Bronchial epithelial cell (primary cell): Measurements from ENCODE around the gene FNIP2. TPM values are rescaled to one million over a fixed set of nuclear protein-coding genes. Genes with fewer than 3 reads are reported as not detected.

ENCODE experiments used
- DNase-seq: peaks from one replicate; pipeline ENCODE4 v3.0.0-alpha.2; 2010; ENCODE audit warnings: low read depth
- FAIRE-seq: peaks from 2 replicates; lab custom pipeline; 2011; peaks lifted over from hg19 to GRCh38; lab: Jason Lieb, UNC
- H3K27me3 ChIP-seq: 2 replicates; pipeline ENCODE4 v1.5.1; 2011; ENCODE audit warnings: low read length; ENCODE audit not compliant: control insufficient read depth, insufficient read depth
- H3K36me3 ChIP-seq: 2 replicates; pipeline ENCODE4 v1.5.1; 2011; ENCODE audit warnings: low read length; ENCODE audit not compliant: control insufficient read depth, insufficient read depth
- H3K4me3 ChIP-seq: 2 replicates; pipeline ENCODE4 v1.5.1; 2011; ENCODE audit warnings: mild to moderate bottlenecking, low read depth, low read length, control low read depth
- CTCF ChIP-seq: IDR thresholded peaks from 2 replicates; pipeline ENCODE4 v1.5.1; 2011; ENCODE audit warnings: mild to moderate bottlenecking, moderate library complexity, low read length, control low read depth, inconsistent platforms; ENCODE audit not compliant: insufficient read depth, severe bottlenecking
- total RNA-seq: library from RNA; depleted of rRNA; stranded (reverse); fragments of >200 nt; gene quantifications from 2 replicates; pipeline ENCODE4 v1.2.1, GENCODE V29; 2014

FNIP2 gene
- total RNA-seq, 1 donor from 2014 or later, result 16.6 TPM

- no peak for FAIRE-seq
- Histone ChIP-seq H3K27me3 (no peaks in the 10 kb centered on the region), H3K36me3 (no peaks in the 10 kb centered on the region), H3K4me3 (no peak overlapping the region)
- DNase-seq, result peak; percentile 64
- no peak for TF ChIP-seq CTCF
Observed at GRCh38 chr4:158775091-158775651, 6.3 kb downstream of the FNIP2 start.

GRCh38 chr4:158776106-158776505 lies 7.3 kb downstream of the FNIP2 start:
- FAIRE-seq (no peak), DNase-seq (no peak)
- no peak for TF ChIP-seq CTCF
- no peaks in the 10 kb centered on the region for H3K36me3 ChIP-seq
- no peaks in the 10 kb centered on the region for H3K27me3 ChIP-seq
- H3K4me3 ChIP-seq, result no peak overlapping the region

GRCh38 chr4:158777423-158778155 lies 8.8 kb downstream of the FNIP2 start:
- DNase-seq, result peak; percentile 44
- no peaks in the 10 kb centered on the region for H3K36me3 ChIP-seq
- H3K4me3 ChIP-seq, result no peak overlapping the region
- H3K27me3 ChIP-seq, result no peaks in the 10 kb centered on the region
- no peak for FAIRE-seq
- no peak for TF ChIP-seq CTCF

GRCh38 chr4:158778156-158778711 lies 9.4 kb downstream of the FNIP2 start:
- DNase-seq (no peak), FAIRE-seq (no peak)
- Histone ChIP-seq H3K27me3 (no peaks in the 10 kb centered on the region), H3K36me3 (no peaks in the 10 kb centered on the region), H3K4me3 (no peak overlapping the region)
- no peak for TF ChIP-seq CTCF

- FAIRE-seq (no peak), DNase-seq (peak; percentile 87)
- no peaks in the 10 kb centered on the region for H3K36me3 ChIP-seq
- H3K4me3 ChIP-seq, result no peak overlapping the region
- H3K27me3 ChIP-seq, result no peaks in the 10 kb centered on the region
- TF ChIP-seq CTCF, result no peak
Observed at GRCh38 chr4:158778712-158779111, 9.9 kb downstream of the FNIP2 start.

GRCh38 chr4:158781963-158782362 lies 13.1 kb downstream of the FNIP2 start:
- FAIRE-seq (no peak), DNase-seq (no peak)
- no peaks in the 10 kb centered on the region for H3K27me3 ChIP-seq
- TF ChIP-seq CTCF, result no peak
- H3K4me3 ChIP-seq, result no peak overlapping the region
- H3K36me3 ChIP-seq, result no peaks in the 10 kb centered on the region
